ENCODE measurements around the gene ANKRD42. TPM values are rescaled to one million over a fixed set of nuclear protein-coding genes. Genes with fewer than 3 reads are reported as not detected.

The ANKRD42 gene
- total and polyA plus RNA-seq, 2 experiments from 2014 or later, result 5.3 to 5.7 TPM

- Histone ChIP-seq H3F3A (replicated peaks; ENCODE audit: low read depth) (no peaks in the 10 kb centered on the region), H3K27me3 (ENCODE audit: insufficient read depth) (no peaks in the 10 kb centered on the region), H2AFZ (no peak overlapping the region), H3K79me2 (replicated peaks; ENCODE audit: insufficient read depth) (peaks cover 22% of the 10 kb centered on the region), H3K9me2 (ENCODE audit: insufficient read depth) (no peaks in the 10 kb centered on the region), H3K4me3 (no peak overlapping the region), H3K4me1 (ENCODE audit: insufficient read depth) (no peaks in the 10 kb centered on the region), H4K20me1 (replicated peaks; ENCODE audit: insufficient read depth) (no peaks in the 10 kb centered on the region; the same call in 1 of the 2 replicates), H3K27ac (ENCODE audit: low read depth) (no peak overlapping the region), H3K4me2 (no peak overlapping the region), H3K36me3 (ENCODE audit: insufficient read depth) (peaks cover 17% of the 10 kb centered on the region)
- ATAC-seq (no peak), DNase-seq (ENCODE audit: low spot score) (no peak)
- H3K27ac Mint-ChIP-seq, result no peak overlapping the region
- no peaks in the 10 kb centered on the region for H3K9me3 Mint-ChIP-seq
- no peak overlapping the region for H3K4me3 Mint-ChIP-seq
- peaks cover 6% of the 10 kb centered on the region; the same call in 2 of the 3 replicates for H3K4me1 Mint-ChIP-seq
- no peaks in the 10 kb centered on the region for H3K27me3 Mint-ChIP-seq (ENCODE audit: insufficient read depth, low read depth, poor library complexity)
- TF ChIP-seq EZH2phosphoT487 (IDR thresholded peaks at IDR 0.05; ENCODE audit: unreplicated experiment) (no peak), REST (IDR thresholded peaks at IDR 0.05; ENCODE audit: unreplicated experiment) (no peak)
- peaks cover 45% of the 10 kb centered on the region for H3K36me3 Mint-ChIP-seq (ENCODE audit: low read depth)
Measured at GRCh38 chr11:83278351-83278750, 84.8 kb downstream of the ANKRD42 start.

- DNase-seq (ENCODE audit: low spot score), result no peak
- H3K9me3 Mint-ChIP-seq, result no peaks in the 10 kb centered on the region
- H2AFZ ChIP-seq, result no peak overlapping the region
- ATAC-seq, result no peak
- H3K79me2 ChIP-seq (replicated peaks; ENCODE audit: insufficient read depth), result peaks cover 41% of the 10 kb centered on the region
- H4K20me1 ChIP-seq (replicated peaks; ENCODE audit: insufficient read depth), result no peaks in the 10 kb centered on the region; the same call in 1 of the 2 replicates
- peaks cover 36% of the 10 kb centered on the region for H3K36me3 Mint-ChIP-seq (ENCODE audit: low read depth)
- no peak overlapping the region for H3K4me3 Mint-ChIP-seq
- no peak overlapping the region for H3K27ac ChIP-seq (ENCODE audit: low read depth)
- no peak overlapping the region for H3K4me2 ChIP-seq
- no peaks in the 10 kb centered on the region; the same call in none of the 2 replicates for H3K4me1 ChIP-seq (ENCODE audit: insufficient read depth)
- H3K36me3 ChIP-seq (ENCODE audit: insufficient read depth), result peaks cover 17% of the 10 kb centered on the region
- H3K27me3 Mint-ChIP-seq (ENCODE audit: insufficient read depth, low read depth, poor library complexity), result no peaks in the 10 kb centered on the region
- no peaks in the 10 kb centered on the region for H3K27me3 ChIP-seq (ENCODE audit: insufficient read depth)
- H3K4me1 Mint-ChIP-seq, result peaks cover 10% of the 10 kb centered on the region; the same call in 2 of the 3 replicates
- H3K27ac Mint-ChIP-seq, result no peak overlapping the region
- no peak overlapping the region for H3K4me3 ChIP-seq
- no peaks in the 10 kb centered on the region for H3F3A ChIP-seq (replicated peaks; ENCODE audit: low read depth)
- H3K9me2 ChIP-seq (ENCODE audit: insufficient read depth), result no peaks in the 10 kb centered on the region
- TF ChIP-seq EZH2phosphoT487 (IDR thresholded peaks at IDR 0.05; ENCODE audit: unreplicated experiment) (no peak), CTCF (conservative IDR thresholded peaks at IDR 0.05; ENCODE audit: low read depth in 2 of 2) (no peak), ZNF114 (CRISPR knock-in tag; IDR thresholded peaks at IDR 0.05) (no peak), EZH2 (IDR thresholded peaks at IDR 0.05; ENCODE audit: low read depth, unreplicated experiment) (no peak), POLR2AphosphoS5 (IDR thresholded peaks at IDR 0.05; ENCODE audit: low read depth) (no peak), ZNF462 (CRISPR knock-in tag; IDR thresholded peaks at IDR 0.05) (no peak)
Measured at GRCh38 chr11:83280256-83280655, 86.7 kb downstream of the ANKRD42 start.

Data from GM23338 (cell line).